GM12892 (cell line): Measurements from ENCODE around the gene EREG.
"Not testable (repeated sequence)": the region's sequence is repeated elsewhere in the genome, so short reads cannot be mapped to it uniquely, and the experiment has no call there.

Experiments used
- DNase-seq: peaks from one replicate; pipeline ENCODE4 v3.0.0; 2011; ENCODE audit not compliant: insufficient read length
- FAIRE-seq: peaks from 2 replicates; lab custom pipeline; 2011; peaks lifted over from hg19 to GRCh38; lab: Jason Lieb, UNC
- POLR2A ChIP-seq: IDR thresholded peaks from 2 replicates; pipeline ENCODE4 v1.6.1; 2011; ENCODE audit warnings: low read depth, low read length, control low read depth
- POLR2AphosphoS5 ChIP-seq: IDR thresholded peaks from 2 replicates; pipeline ENCODE4 v1.6.1; 2011; ENCODE audit warnings: low read depth, low read length, control low read depth
- TAF1 ChIP-seq: IDR thresholded peaks from 2 replicates; pipeline ENCODE4 v1.6.1; 2011; ENCODE audit warnings: low read depth, mild to moderate bottlenecking, control low read depth, low read length, borderline replicate concordance

The EREG gene

GRCh38 chr4:74394476-74395136, 29.7 kb downstream of the EREG start:
- FAIRE-seq (no peak), DNase-seq (no peak)
- no peak for TF ChIP-seq TAF1
- TF ChIP-seq POLR2AphosphoS5, result no peak
- TF ChIP-seq POLR2A, result no peak

DNA sequence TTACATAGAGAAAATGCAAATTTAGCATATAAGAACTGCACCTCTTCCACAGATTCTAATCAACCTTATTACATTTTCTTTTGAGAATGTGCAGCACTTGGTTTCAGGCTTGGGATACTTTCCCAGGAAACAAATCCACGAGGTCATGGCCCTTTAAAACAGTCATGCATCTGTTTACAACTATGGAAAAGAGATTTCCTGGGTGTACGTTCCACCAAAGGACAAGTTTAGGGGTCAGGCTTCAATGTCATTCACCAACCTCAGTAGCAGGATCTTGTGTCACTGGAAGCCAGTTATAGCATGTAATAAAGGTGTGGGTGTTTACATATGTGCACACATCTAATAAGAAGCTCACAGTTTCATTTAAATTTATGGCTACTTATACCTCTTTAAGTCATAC, 30.7 kb downstream of the EREG start:
- no peak for DNase-seq
- TF ChIP-seq TAF1 (no peak), POLR2AphosphoS5 (no peak), POLR2A (no peak)
- FAIRE-seq, result no peak

- no peak for TF ChIP-seq TAF1
- TF ChIP-seq POLR2A, result no peak
- TF ChIP-seq POLR2AphosphoS5, result no peak
- FAIRE-seq (no peak), DNase-seq (no peak)
Measured at GRCh38 chr4:74397748-74398426, 32.9 kb downstream of the EREG start.

GRCh38 chr4:74398894-74399589, 34.1 kb downstream of the EREG start:
- DNase-seq, FAIRE-seq: not testable (repeated sequence)

- TF ChIP-seq TAF1 (no peak), POLR2A (no peak), POLR2AphosphoS5 (no peak)
- no peak for DNase-seq
Measured at GRCh38 chr4:74400395-74400794, 35.5 kb downstream of the EREG start.

GRCh38 chr4:74402692-74403456, 37.9 kb downstream of the EREG start:
- DNase-seq (no peak), FAIRE-seq (no peak)
- TF ChIP-seq TAF1 (no peak), POLR2AphosphoS5 (no peak), POLR2A (no peak)

More at GRCh38 chr4:74400395-74400794, 35.5 kb downstream of the EREG start:
- FAIRE-seq, result no peak

- FAIRE-seq (no peak), DNase-seq (no peak)
- TF ChIP-seq TAF1, result no peak
- TF ChIP-seq POLR2A, result no peak
- TF ChIP-seq POLR2AphosphoS5, result no peak
Measured at GRCh38 chr4:74407891-74408290, 42.9 kb downstream of the EREG start.

DNA sequence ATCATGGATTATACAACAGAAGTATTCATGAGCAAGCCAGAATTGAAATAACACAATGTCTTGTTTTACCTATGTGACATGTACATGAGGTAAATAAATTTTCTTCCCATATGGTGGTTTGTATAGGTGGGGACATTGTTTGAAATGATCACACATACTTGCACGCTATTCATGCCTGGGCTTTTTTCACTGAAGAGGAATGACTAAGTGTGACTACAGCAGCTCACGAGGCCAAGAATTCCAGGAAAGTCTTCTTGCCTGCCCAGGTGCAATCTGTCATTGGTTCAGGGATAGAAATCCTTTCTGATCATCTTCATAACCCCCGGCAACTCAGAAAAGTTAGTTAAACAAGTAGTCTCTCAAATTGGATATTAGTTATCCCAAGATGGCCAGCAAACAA, 43.7 kb downstream of the EREG start:
- TF ChIP-seq TAF1, result no peak
- no peak for TF ChIP-seq POLR2AphosphoS5
- TF ChIP-seq POLR2A, result no peak
- DNase-seq (no peak), FAIRE-seq (no peak)

- TF ChIP-seq TAF1, result no peak
- no peak for TF ChIP-seq POLR2A
- no peak for TF ChIP-seq POLR2AphosphoS5
- DNase-seq, result no peak
- FAIRE-seq, result no peak
Measured at GRCh38 chr4:74410272-74410671, 45.3 kb downstream of the EREG start.

GRCh38 chr4:74412225-74412624, 47.3 kb downstream of the EREG start:
- TF ChIP-seq POLR2AphosphoS5 (no peak), TAF1 (no peak), POLR2A (no peak)
- FAIRE-seq, result no peak
- no peak for DNase-seq

DNA sequence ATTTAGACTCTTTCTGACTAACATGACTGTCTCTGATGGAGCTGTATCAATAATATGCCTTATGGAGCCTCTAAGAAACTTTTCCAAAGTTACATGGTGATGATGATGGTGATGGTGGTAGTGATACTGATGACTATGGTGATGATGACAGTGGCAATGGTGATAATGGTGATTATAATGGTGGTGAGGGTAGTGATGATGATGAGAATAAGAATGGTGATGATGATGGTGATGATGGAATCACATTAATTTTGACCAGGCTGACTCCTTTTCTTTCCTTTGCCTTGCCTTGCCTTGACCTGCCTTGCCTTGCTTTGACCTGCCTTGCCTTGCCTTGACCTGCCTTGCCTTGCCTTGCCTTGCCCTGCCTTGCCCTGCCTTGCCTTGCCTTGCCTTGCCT, 48.3 kb downstream of the EREG start:
- no peak for TF ChIP-seq POLR2AphosphoS5
- TF ChIP-seq POLR2A, result no peak
- no peak for TF ChIP-seq TAF1
- FAIRE-seq (no peak), DNase-seq (no peak)
